ENCODE data around the gene EPS8.

Gene EPS8

DNA sequence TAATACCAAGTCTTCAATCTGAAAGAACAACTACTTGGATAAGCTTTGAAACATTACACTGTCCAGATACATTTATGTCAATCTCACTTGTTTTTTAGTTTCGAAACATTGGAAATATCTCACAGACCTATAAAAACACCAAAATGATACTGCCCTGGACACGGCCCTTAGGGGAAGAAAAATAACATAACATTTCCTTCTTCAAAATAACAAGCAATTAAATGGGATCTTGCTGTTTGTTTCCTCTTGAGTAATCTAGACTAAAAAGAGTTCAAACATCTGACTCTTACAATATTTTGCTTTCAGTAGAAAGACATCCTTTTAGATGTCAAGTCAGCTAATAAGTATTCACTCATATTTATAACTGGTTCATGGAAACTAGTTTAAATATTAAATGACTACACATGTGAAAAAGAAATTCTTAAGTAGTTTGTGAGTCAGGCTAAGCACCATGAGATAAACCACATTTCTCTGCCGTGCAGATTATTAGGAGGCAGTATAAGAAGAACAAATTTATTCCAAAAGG, 87.5 kb downstream of the EPS8 start:
- no peaks in the 10 kb centered on the region for H3K4me1 ChIP-seq (ENCODE audit: insufficient read depth, low read length)
- no peaks in the 10 kb centered on the region for H3K79me2 ChIP-seq (ENCODE audit: insufficient read depth, low read length)
- no peak overlapping the region for H3K4me2 ChIP-seq (ENCODE audit: insufficient read depth, low read length)
- no peak overlapping the region for H2AFZ ChIP-seq (ENCODE audit: low read depth, low read length)
- H3K36me3 ChIP-seq (ENCODE audit: insufficient read depth, low read length): no peaks in the 10 kb centered on the region
- ATAC-seq (ENCODE audit: insufficient read depth, low read depth) (no peak), DNase-seq (no peak)
- TF ChIP-seq EZH2 (IDR thresholded peaks at IDR 0.05; ENCODE audit: borderline replicate concordance, low read depth, low read length, severe bottlenecking) (no peak), CTCF (IDR thresholded peaks at IDR 0.05; ENCODE audit: borderline replicate concordance, extremely low read depth, low read length, poor library complexity, severe bottlenecking) (no peak)
- no peaks in the 10 kb centered on the region for H4K20me1 ChIP-seq (ENCODE audit: insufficient read depth, low read length)
- H3K27me3 ChIP-seq (ENCODE audit: insufficient read depth, low read length, poor library complexity): peaks cover 4% of the 10 kb centered on the region
- no peaks in the 10 kb centered on the region for H3K9me3 ChIP-seq (ENCODE audit: insufficient read depth, low read length, severe bottlenecking)
- no peak overlapping the region for H3K27ac ChIP-seq (ENCODE audit: low read length)
- no peak overlapping the region for H3K9ac ChIP-seq (ENCODE audit: low read depth, low read length)
- H3K4me3 ChIP-seq (ENCODE audit: low read depth in 1 of 2, low read length in 2 of 2): no peak overlapping the region

DNA sequence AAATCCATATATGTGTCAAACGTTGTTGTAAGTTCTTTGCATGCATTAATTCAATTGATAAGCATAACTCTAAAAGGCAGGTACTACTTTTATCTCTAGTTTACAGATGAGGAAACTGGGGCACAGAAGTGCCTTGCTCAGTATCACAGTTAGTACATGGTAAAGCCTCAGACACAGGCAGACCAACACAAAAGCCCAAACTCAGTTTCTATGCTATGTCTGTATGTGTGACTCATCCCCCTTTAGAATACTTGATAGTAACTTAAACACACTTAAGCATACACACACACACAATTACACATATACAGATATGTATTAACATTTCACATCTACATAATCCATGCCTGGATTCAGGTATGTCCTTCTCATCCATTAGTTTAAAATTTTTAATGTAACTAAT, 88.0 kb downstream of the EPS8 start:
- peaks cover 4% of the 10 kb centered on the region for H3K27me3 ChIP-seq (ENCODE audit: insufficient read depth, low read length, poor library complexity)
- TF ChIP-seq CTCF (IDR thresholded peaks at IDR 0.05; ENCODE audit: borderline replicate concordance, extremely low read depth, low read length, poor library complexity, severe bottlenecking) (no peak), EZH2 (IDR thresholded peaks at IDR 0.05; ENCODE audit: borderline replicate concordance, low read depth, low read length, severe bottlenecking) (no peak)
- H3K4me1 ChIP-seq (ENCODE audit: insufficient read depth, low read length): no peaks in the 10 kb centered on the region
- H3K79me2 ChIP-seq (ENCODE audit: insufficient read depth, low read length): no peaks in the 10 kb centered on the region
- DNase-seq: no peak
- no peak overlapping the region for H2AFZ ChIP-seq (ENCODE audit: low read depth, low read length)
- no peaks in the 10 kb centered on the region for H3K9me3 ChIP-seq (ENCODE audit: insufficient read depth, low read length, severe bottlenecking)
- ATAC-seq (ENCODE audit: insufficient read depth, low read depth): no peak
- H3K4me2 ChIP-seq (ENCODE audit: insufficient read depth, low read length): no peak overlapping the region
- no peak overlapping the region for H3K27ac ChIP-seq (ENCODE audit: low read length)
- H4K20me1 ChIP-seq (ENCODE audit: insufficient read depth, low read length): no peaks in the 10 kb centered on the region
- H3K36me3 ChIP-seq (ENCODE audit: insufficient read depth, low read length): no peaks in the 10 kb centered on the region
- H3K9ac ChIP-seq (ENCODE audit: low read depth, low read length): no peak overlapping the region
- H3K4me3 ChIP-seq (ENCODE audit: low read depth in 1 of 2, low read length in 2 of 2): no peak overlapping the region

GRCh38 chr12:15700595-15700994, 88.6 kb downstream of the EPS8 start:
- TF ChIP-seq CTCF (IDR thresholded peaks at IDR 0.05; ENCODE audit: borderline replicate concordance, extremely low read depth, low read length, poor library complexity, severe bottlenecking) (no peak), EZH2 (IDR thresholded peaks at IDR 0.05; ENCODE audit: borderline replicate concordance, low read depth, low read length, severe bottlenecking) (no peak)
- H3K4me2 ChIP-seq (ENCODE audit: insufficient read depth, low read length): no peak overlapping the region
- H3K4me1 ChIP-seq (ENCODE audit: insufficient read depth, low read length): no peaks in the 10 kb centered on the region
- H3K9ac ChIP-seq (ENCODE audit: low read depth, low read length): no peak overlapping the region
- H3K9me3 ChIP-seq (ENCODE audit: insufficient read depth, low read length, severe bottlenecking): no peaks in the 10 kb centered on the region
- no peak overlapping the region for H3K4me3 ChIP-seq (ENCODE audit: low read depth in 1 of 2, low read length in 2 of 2)
- H3K79me2 ChIP-seq (ENCODE audit: insufficient read depth, low read length): no peaks in the 10 kb centered on the region
- ATAC-seq (ENCODE audit: insufficient read depth, low read depth) (no peak), DNase-seq (no peak)
- no peak overlapping the region for H2AFZ ChIP-seq (ENCODE audit: low read depth, low read length)
- H3K36me3 ChIP-seq (ENCODE audit: insufficient read depth, low read length): no peaks in the 10 kb centered on the region
- peaks cover 4% of the 10 kb centered on the region for H3K27me3 ChIP-seq (ENCODE audit: insufficient read depth, low read length, poor library complexity)
- H3K27ac ChIP-seq (ENCODE audit: low read length): no peak overlapping the region
- no peaks in the 10 kb centered on the region for H4K20me1 ChIP-seq (ENCODE audit: insufficient read depth, low read length)

DNA sequence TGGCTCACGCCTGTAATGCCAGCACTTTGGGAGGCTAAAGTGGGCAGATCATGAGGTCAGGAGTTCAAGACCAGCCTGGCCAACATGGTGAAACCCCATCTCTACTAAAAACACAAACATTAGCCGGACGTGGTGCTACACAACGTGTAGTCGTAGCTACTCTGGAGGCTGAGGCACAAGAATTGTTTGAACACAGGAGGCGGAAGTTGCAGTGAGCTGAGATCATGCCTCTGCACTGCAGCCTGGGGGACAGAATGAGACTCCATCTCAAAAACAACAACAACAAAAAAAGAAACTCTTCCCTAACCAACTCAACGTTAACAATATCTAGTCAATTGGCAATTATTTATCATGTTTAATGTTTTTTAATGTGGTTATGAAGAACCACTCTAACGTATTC, 89.3 kb downstream of the EPS8 start:
- no peak overlapping the region for H3K4me2 ChIP-seq (ENCODE audit: insufficient read depth, low read length)
- no peak for TF ChIP-seq EZH2 (IDR thresholded peaks at IDR 0.05; ENCODE audit: borderline replicate concordance, low read depth, low read length, severe bottlenecking)
- no peak for TF ChIP-seq CTCF (IDR thresholded peaks at IDR 0.05; ENCODE audit: borderline replicate concordance, extremely low read depth, low read length, poor library complexity, severe bottlenecking)
- no peak overlapping the region for H2AFZ ChIP-seq (ENCODE audit: low read depth, low read length)
- no peaks in the 10 kb centered on the region for H3K9me3 ChIP-seq (ENCODE audit: insufficient read depth, low read length, severe bottlenecking)
- H3K27ac ChIP-seq (ENCODE audit: low read length): no peak overlapping the region
- ATAC-seq (ENCODE audit: insufficient read depth, low read depth) (no peak), DNase-seq (no peak)
- H3K4me1 ChIP-seq (ENCODE audit: insufficient read depth, low read length): no peaks in the 10 kb centered on the region
- H3K36me3 ChIP-seq (ENCODE audit: insufficient read depth, low read length): no peaks in the 10 kb centered on the region
- no peak overlapping the region for H3K4me3 ChIP-seq (ENCODE audit: low read depth in 1 of 2, low read length in 2 of 2)
- no peaks in the 10 kb centered on the region for H3K79me2 ChIP-seq (ENCODE audit: insufficient read depth, low read length)
- H3K9ac ChIP-seq (ENCODE audit: low read depth, low read length): no peak overlapping the region
- H4K20me1 ChIP-seq (ENCODE audit: insufficient read depth, low read length): no peaks in the 10 kb centered on the region
- peaks cover 4% of the 10 kb centered on the region for H3K27me3 ChIP-seq (ENCODE audit: insufficient read depth, low read length, poor library complexity)

Measured in DND-41 (cell line).